ENCODE results near the gene CD99L2. TPM values are rescaled to one million over a fixed set of nuclear protein-coding genes. Genes with fewer than 3 reads are reported as not detected.

Gene CD99L2
- total and polyA plus RNA-seq, 10 of the 15 experiments (the other 5 are each of a cell fraction or from before 2014, with no cell fraction given) = 1.1 to 22.9 (median 13.0) TPM

GRCh38 chrX:150773117-150773516, 125.4 kb downstream of the CD99L2 start (continued):
- TF ChIP-seq CUX1 (IDR thresholded peaks at IDR 0.05; ENCODE audit: insufficient replicate concordance, low read depth, low read length) = no peak
- TF ChIP-seq BCL11A (IDR thresholded peaks at IDR 0.05; ENCODE audit: low read depth, low read length) = no peak
- no peak for TF ChIP-seq ATF7 (IDR thresholded peaks at IDR 0.05; ENCODE audit: low read depth)
- no peak for TF ChIP-seq KDM1A (IDR thresholded peaks at IDR 0.05; ENCODE audit: borderline replicate concordance)
- no peak for TF ChIP-seq ZBTB4 (CRISPR knock-in tag; IDR thresholded peaks at IDR 0.05)
- TF ChIP-seq BCL3 (IDR thresholded peaks at IDR 0.05; ENCODE audit: borderline replicate concordance, insufficient read depth, low read depth, low read length, poor library complexity, severe bottlenecking) = no peak
- TF ChIP-seq CHD4 (IDR thresholded peaks at IDR 0.05) = no peak

Data from GM12878 (cell line).